Activated B cell treated with CpG ODN at 0.5 μM for 24 hours (primary cell): ENCODE data around the gene NDUFB10. TPM values are rescaled to one million over a fixed set of nuclear protein-coding genes. Genes with fewer than 3 reads are reported as not detected.

Experiments used
- ATAC-seq: fragments of 200-7000 bp; cut with Tn5 transposase; one replicate; pipeline ENCODE4 v1.10.0; 2021; ENCODE audit warnings: low read depth, mild to moderate bottlenecking, moderate library complexity
- CTCF ChIA-PET: fragments of 350-600 bp; sonication (Branson Sonifier 250); formaldehyde crosslinking; loops from one replicate; lab custom pipeline; 2021; ENCODE audit warnings: antibody characterized with exemption; lab: Charles Lee
- POLR2A ChIA-PET: fragments of 350-600 bp; sonication (Branson Sonifier 250); formaldehyde crosslinking; loops from one replicate; lab custom pipeline; 2021; ENCODE audit warnings: antibody characterized with exemption; lab: Charles Lee
- DNase-seq: peaks from one replicate; pipeline ENCODE4 v3.0.0; 2022
- H3K27ac Mint-ChIP-seq: one replicate; pipeline ENCODE4 v1.8.0; 2020; ENCODE audit warnings: mixed read lengths
- H3K27me3 Mint-ChIP-seq: one replicate; pipeline ENCODE4 v1.8.0; 2021; ENCODE audit warnings: mixed read lengths
- H3K36me3 Mint-ChIP-seq: one replicate; pipeline ENCODE4 v1.8.0; 2021; ENCODE audit warnings: low read depth, mixed read lengths
- H3K4me1 Mint-ChIP-seq: one replicate; pipeline ENCODE4 v1.8.0; 2021; ENCODE audit warnings: mixed read lengths
- H3K4me3 Mint-ChIP-seq: one replicate; pipeline ENCODE4 v1.8.0; 2020; ENCODE audit warnings: mild to moderate bottlenecking, mixed read lengths
- H3K9me3 Mint-ChIP-seq: one replicate; pipeline ENCODE4 v1.8.0; 2020; ENCODE audit warnings: mixed read lengths
- intact Hi-C: fragments of 100-400 bp; cut with micrococcal nuclease; formaldehyde crosslinking; loops from one replicate; pipeline ENCODE4 v1.15.1; 2024
- total RNA-seq: library from RNA; stranded (reverse); gene quantifications from 2 replicates; pipeline ENCODE4 v1.2.3, GENCODE V29; 2022
- TF ChIP-seq, protein P1 (sequence below): fragments of 200-600 bp; IDR thresholded peaks from one replicate; pipeline ENCODE4 v1.8.0; 2022; ENCODE audit warnings: antibody characterized with exemption, mild to moderate bottlenecking

Gene NDUFB10
- total RNA-seq, 1 donor from 2014 or later: 77.4 TPM

GRCh38 chr16:2007081-2007836 is 47.9 kb downstream of the NDUFB10 start:
- CTCF ChIA-PET: no interaction called here
- H3K9me3 Mint-ChIP-seq: no peaks in the 10 kb centered on the region
- ATAC-seq: no peak
- peaks cover 17% of the 10 kb centered on the region for H3K36me3 Mint-ChIP-seq
- H3K4me3 Mint-ChIP-seq: peak overlapping the region; percentile 84
- H3K27me3 Mint-ChIP-seq: no peaks in the 10 kb centered on the region
- POLR2A ChIA-PET: interaction anchor here (1.0 to 3.5 kb wide), 4 partner anchors 15 to 147 kb away, joined by 4 to 22 read pairs (median 16); partner anchors contain the start of genes MSRB1, RPS2 and TRAF7
- TF ChIP-seq, protein P1, sequence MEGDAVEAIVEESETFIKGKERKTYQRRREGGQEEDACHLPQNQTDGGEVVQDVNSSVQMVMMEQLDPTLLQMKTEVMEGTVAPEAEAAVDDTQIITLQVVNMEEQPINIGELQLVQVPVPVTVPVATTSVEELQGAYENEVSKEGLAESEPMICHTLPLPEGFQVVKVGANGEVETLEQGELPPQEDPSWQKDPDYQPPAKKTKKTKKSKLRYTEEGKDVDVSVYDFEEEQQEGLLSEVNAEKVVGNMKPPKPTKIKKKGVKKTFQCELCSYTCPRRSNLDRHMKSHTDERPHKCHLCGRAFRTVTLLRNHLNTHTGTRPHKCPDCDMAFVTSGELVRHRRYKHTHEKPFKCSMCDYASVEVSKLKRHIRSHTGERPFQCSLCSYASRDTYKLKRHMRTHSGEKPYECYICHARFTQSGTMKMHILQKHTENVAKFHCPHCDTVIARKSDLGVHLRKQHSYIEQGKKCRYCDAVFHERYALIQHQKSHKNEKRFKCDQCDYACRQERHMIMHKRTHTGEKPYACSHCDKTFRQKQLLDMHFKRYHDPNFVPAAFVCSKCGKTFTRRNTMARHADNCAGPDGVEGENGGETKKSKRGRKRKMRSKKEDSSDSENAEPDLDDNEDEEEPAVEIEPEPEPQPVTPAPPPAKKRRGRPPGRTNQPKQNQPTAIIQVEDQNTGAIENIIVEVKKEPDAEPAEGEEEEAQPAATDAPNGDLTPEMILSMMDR: no peak
- intact Hi-C loops: loop anchor here (5.0 kb wide), 2 partner anchors 200 to 675 kb away; partner anchors contain the start of genes KCTD5 and MLST8
- H3K4me1 Mint-ChIP-seq: peaks cover 47% of the 10 kb centered on the region
- H3K27ac Mint-ChIP-seq: no peak overlapping the region
- no peak for DNase-seq

GRCh38 chr16:2008009-2008526 is 48.7 kb downstream of the NDUFB10 start:
- TF ChIP-seq, protein P1: no peak
- ATAC-seq: no peak
- peaks cover 47% of the 10 kb centered on the region for H3K4me1 Mint-ChIP-seq

GRCh38 chr16:2008631-2009163 is 49.4 kb downstream of the NDUFB10 start:
- H3K27ac Mint-ChIP-seq: peak overlapping the region; percentile 81
- TF ChIP-seq, protein P1: no peak
- no peak for DNase-seq
- peak overlapping the region; percentile 84 for H3K4me3 Mint-ChIP-seq
- CTCF ChIA-PET: no interaction called here
- intact Hi-C loops: loop anchor here (1.0 to 5.0 kb wide), 6 partner anchors 14 to 674 kb away; partner anchors contain the start of genes KCTD5, MLST8, NTHL1 and RPS2
- no peak for ATAC-seq
- POLR2A ChIA-PET: interaction anchor here (0.6 to 3.5 kb wide), 9 partner anchors 16 to 494 kb away, joined by 3 to 22 read pairs (median 4); partner anchors contain the start of genes GFER, RPS2, TBL3 and TRAF7
- peaks cover 14% of the 10 kb centered on the region for H3K36me3 Mint-ChIP-seq
- no peaks in the 10 kb centered on the region for H3K9me3 Mint-ChIP-seq
- peaks cover 47% of the 10 kb centered on the region for H3K4me1 Mint-ChIP-seq
- H3K27me3 Mint-ChIP-seq: no peaks in the 10 kb centered on the region

More at GRCh38 chr16:2008009-2008526, 48.7 kb downstream of the NDUFB10 start:
- Mint-ChIP-seq H3K4me3 (peak overlapping the region; percentile 84), H3K36me3 (peaks cover 14% of the 10 kb centered on the region), H3K27me3 (no peaks in the 10 kb centered on the region), H3K9me3 (no peaks in the 10 kb centered on the region), H3K27ac (peak overlapping the region; percentile 81)
- intact Hi-C loops: loop anchor here (2.0 to 5.0 kb wide), 4 partner anchors 15 to 674 kb away; partner anchors contain the start of genes KCTD5, MLST8 and RPS2
- POLR2A ChIA-PET: interaction anchor here (0.6 to 3.5 kb wide), 6 partner anchors 16 to 495 kb away, joined by 3 to 22 read pairs (median 8); partner anchors contain the start of genes MSRB1, RPS2 and TRAF7
- DNase-seq: no peak
- CTCF ChIA-PET: no interaction called here

DNA sequence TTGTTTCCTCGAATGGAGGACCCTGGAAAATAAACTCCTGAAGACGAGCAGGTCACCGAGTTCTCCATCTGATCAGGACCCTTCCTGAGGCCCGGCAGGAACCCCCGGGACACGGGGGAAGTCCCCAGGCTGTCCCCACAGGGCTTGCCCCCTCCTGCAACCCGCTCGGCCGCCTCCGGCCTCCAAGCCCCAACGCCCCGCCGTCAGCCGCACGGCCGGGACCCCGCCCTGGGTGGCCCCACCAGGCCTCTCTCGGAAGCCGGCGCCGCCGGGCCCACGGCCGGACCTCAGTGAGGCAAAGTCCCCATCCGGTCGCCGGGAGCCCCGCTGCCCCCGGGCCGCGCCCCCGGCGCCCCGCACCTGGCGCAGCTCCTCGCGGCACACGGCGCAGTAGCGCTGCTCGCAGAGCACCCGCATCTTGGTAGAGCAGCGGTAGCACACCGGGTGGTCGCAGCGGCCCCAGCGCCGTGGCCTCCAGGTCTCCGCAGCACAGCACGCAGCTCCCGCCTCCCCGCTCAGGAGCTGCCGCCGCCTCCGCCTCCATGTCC is 49.9 kb downstream of the NDUFB10 start:
- intact Hi-C loops: loop anchor here (1.0 to 5.0 kb wide), 6 partner anchors 14 to 673 kb away; partner anchors contain the start of genes KCTD5, MLST8, NTHL1 and RPS2
- H3K4me1 Mint-ChIP-seq: peaks cover 42% of the 10 kb centered on the region
- H3K4me3 Mint-ChIP-seq: peak overlapping the region; percentile 84
- ATAC-seq (peak; percentile 40), DNase-seq (no peak)
- no peak overlapping the region for H3K27ac Mint-ChIP-seq
- POLR2A ChIA-PET: interaction anchor here (0.6 to 3.5 kb wide), 8 partner anchors 17 to 145 kb away, joined by 3 to 22 read pairs (median 5); partner anchors contain the start of genes GFER, RPS2, TBL3 and TRAF7
- H3K9me3 Mint-ChIP-seq: no peaks in the 10 kb centered on the region
- H3K27me3 Mint-ChIP-seq: no peaks in the 10 kb centered on the region
- TF ChIP-seq, protein P1: no peak
- peaks cover 14% of the 10 kb centered on the region for H3K36me3 Mint-ChIP-seq
- CTCF ChIA-PET: no interaction called here
